Trophoblast cell (in vitro differentiated cells and primary cell): ENCODE results near the gene RASAL3.
A peak's percentile ranks its signal among the peaks of the same experiment; 100 is the strongest.

ENCODE experiments used
- DNase-seq, 2 donors: peaks; one replicate each; pipeline ENCODE4 v3.0.0-alpha.2; 2016
- H2AFZ ChIP-seq: 2 replicates; pipeline ENCODE4 v1.6.1; 2013; ENCODE audit warnings: low read length, moderate library complexity, mild to moderate bottlenecking; ENCODE audit not compliant: insufficient read depth, poor library complexity
- H2AK5ac ChIP-seq: 2 replicates; pipeline ENCODE4 v1.6.1; 2013; ENCODE audit warnings: mild to moderate bottlenecking, low read length
- H2BK120ac ChIP-seq: 2 replicates; pipeline ENCODE4 v1.6.1; 2013; ENCODE audit warnings: low read length, mild to moderate bottlenecking, moderate library complexity; ENCODE audit not compliant: insufficient read depth, poor library complexity
- H2BK12ac ChIP-seq: 2 replicates; pipeline ENCODE4 v1.6.1; 2013; ENCODE audit warnings: mild to moderate bottlenecking, low read length, moderate library complexity
- H2BK5ac ChIP-seq: 2 replicates; pipeline ENCODE4 v1.6.1; 2013; ENCODE audit warnings: low read length, low read depth, moderate library complexity, mild to moderate bottlenecking; ENCODE audit not compliant: poor library complexity
- H3K14ac ChIP-seq: 2 replicates; pipeline ENCODE4 v1.6.1; 2013; ENCODE audit warnings: mild to moderate bottlenecking, low read length
- H3K18ac ChIP-seq: 2 replicates; pipeline ENCODE4 v1.6.1; 2013; ENCODE audit warnings: mild to moderate bottlenecking, low read length
- H3K23ac ChIP-seq: 2 replicates; pipeline ENCODE4 v1.6.1; 2013; ENCODE audit warnings: low read length
- H3K27ac ChIP-seq: 2 replicates; pipeline ENCODE4 v1.5.1; 2013; ENCODE audit warnings: low read depth, mild to moderate bottlenecking, inconsistent platforms, low read length, moderate library complexity
- H3K27me3 ChIP-seq: 2 replicates; pipeline ENCODE4 v1.6.1; 2013; ENCODE audit warnings: inconsistent platforms, mild to moderate bottlenecking, low read length, moderate library complexity; ENCODE audit not compliant: insufficient read depth
- H3K36me3 ChIP-seq, 2 experiments: 1 replicate in 1 of 2; 2 replicates in 1 of 2; pipeline ENCODE4 v1.6.1; 2013; ENCODE audit warnings: low read length in 2 of 2, mild to moderate bottlenecking in 2 of 2, moderate library complexity in 1 of 2; ENCODE audit not compliant: insufficient read depth in 2 of 2, control insufficient read depth in 1 of 2
- H3K4ac ChIP-seq: 2 replicates; pipeline ENCODE4 v1.6.1; 2013; ENCODE audit warnings: low read depth, mild to moderate bottlenecking, low read length, moderate library complexity
- H3K4me1 ChIP-seq, 2 experiments: 1 replicate in 1 of 2; 2 replicates in 1 of 2; pipeline ENCODE4 v1.6.1; 2013; ENCODE audit warnings: low read length in 2 of 2, mild to moderate bottlenecking in 2 of 2, moderate library complexity in 1 of 2; ENCODE audit not compliant: insufficient read depth in 2 of 2, control insufficient read depth in 1 of 2
- H3K4me2 ChIP-seq: 2 replicates; pipeline ENCODE4 v1.6.1; 2013; ENCODE audit warnings: inconsistent platforms, mild to moderate bottlenecking, low read length, moderate library complexity
- H3K4me3 ChIP-seq: 2 replicates; pipeline ENCODE4 v1.5.1; 2013; ENCODE audit warnings: mild to moderate bottlenecking, low read depth, low read length, inconsistent platforms
- H3K79me1 ChIP-seq: one replicate; pipeline ENCODE4 v1.6.1; 2013; ENCODE audit warnings: low read length
- H3K79me2 ChIP-seq: 2 replicates; pipeline ENCODE4 v1.6.1; 2013; ENCODE audit warnings: low read length, mild to moderate bottlenecking; ENCODE audit not compliant: control insufficient read depth, insufficient read depth, poor library complexity
- H3K9ac ChIP-seq: 2 replicates; pipeline ENCODE4 v1.6.1; 2013; ENCODE audit warnings: mild to moderate bottlenecking, low read length
- H3K9me3 ChIP-seq: 2 replicates; pipeline ENCODE4 v1.6.1; 2013; ENCODE audit warnings: low read depth, mild to moderate bottlenecking, control low read depth, inconsistent platforms, low read length; ENCODE audit not compliant: insufficient read depth
- H4K12ac ChIP-seq: 2 replicates; pipeline ENCODE4 v1.6.1; 2013; ENCODE audit warnings: low read depth, mild to moderate bottlenecking, low read length, moderate library complexity
- H4K8ac ChIP-seq: 2 replicates; pipeline ENCODE4 v1.6.1; 2013; ENCODE audit warnings: low read depth, mild to moderate bottlenecking, low read length, moderate library complexity
- H4K91ac ChIP-seq: one replicate; pipeline ENCODE4 v1.6.1; 2013; ENCODE audit warnings: low read depth, mild to moderate bottlenecking, low read length, moderate library complexity
- WGBS: extraction: QIAGEN DNeasy Blood & Tissue Kit; methylation state at CpG from one replicate; pipeline ENCODE4 v1.1.7; 2013; ENCODE audit warnings: missing lambda C conversion rate; ENCODE audit not compliant: insufficient read length, insufficient coverage; ENCODE audit errors: extremely low coverage; 5-methylcytosine and 5-hydroxymethylcytosine counted together

Gene RASAL3

GRCh38 chr19:15471639-15472101 is 7.3 kb upstream of the RASAL3 start:
- Histone ChIP-seq H3K9ac (no peak overlapping the region), H3K14ac (no peak overlapping the region), H3K4me3 (no peak overlapping the region), H3K4me2 (no peak overlapping the region), H2AFZ (no peak overlapping the region), H4K91ac (no peak overlapping the region), H3K79me2 (no peaks in the 10 kb centered on the region), H3K23ac (no peak overlapping the region), H3K27ac (no peak overlapping the region), H4K12ac (no peak overlapping the region), H3K36me3 (no peaks in the 10 kb centered on the region), H3K4ac (no peak overlapping the region), H4K8ac (no peak overlapping the region), H2AK5ac (no peak overlapping the region), H2BK120ac (no peak overlapping the region), H2BK5ac (no peak overlapping the region), H3K9me3 (peaks cover 26% of the 10 kb centered on the region), H3K18ac (no peak overlapping the region), H2BK12ac (no peak overlapping the region), H3K79me1 (no peaks in the 10 kb centered on the region), H3K27me3 (peaks cover 17% of the 10 kb centered on the region), H3K4me1 (no peaks in the 10 kb centered on the region)
- no peak for DNase-seq
- WGBS, result no CpG with 5 or more reads among the region's 31 CpGs

- H3K9ac ChIP-seq, result no peak overlapping the region
- no peak overlapping the region for H4K91ac ChIP-seq
- no peak overlapping the region for H4K12ac ChIP-seq
- DNase-seq, result no peak
- no peak overlapping the region for H3K4ac ChIP-seq
- H3K4me1 ChIP-seq, result no peaks in the 10 kb centered on the region
- H3K27ac ChIP-seq, result no peak overlapping the region
- H2BK5ac ChIP-seq, result no peak overlapping the region
- H2BK12ac ChIP-seq, result no peak overlapping the region
- H3K9me3 ChIP-seq, result peaks cover 12% of the 10 kb centered on the region
- no peak overlapping the region for H4K8ac ChIP-seq
- no peaks in the 10 kb centered on the region for H3K79me1 ChIP-seq
- H3K4me3 ChIP-seq, result no peak overlapping the region
- peaks cover 17% of the 10 kb centered on the region for H3K27me3 ChIP-seq
- H3K79me2 ChIP-seq, result no peaks in the 10 kb centered on the region
- no peak overlapping the region for H3K23ac ChIP-seq
- peak overlapping the region; percentile 7 for H3K4me2 ChIP-seq
- no CpG with 5 or more reads among the region's 65 CpGs for WGBS
- no peaks in the 10 kb centered on the region for H3K36me3 ChIP-seq
- H3K18ac ChIP-seq, result no peak overlapping the region
- no peak overlapping the region for H2BK120ac ChIP-seq
- H2AK5ac ChIP-seq, result no peak overlapping the region
- H3K14ac ChIP-seq, result no peak overlapping the region
- H2AFZ ChIP-seq, result no peak overlapping the region
Observed at GRCh38 chr19:15469513-15470297, 5.4 kb upstream of the RASAL3 start.

- H2BK12ac ChIP-seq, result no peak overlapping the region
- no peak overlapping the region for H4K12ac ChIP-seq
- H3K9me3 ChIP-seq, result peaks cover 14% of the 10 kb centered on the region
- peaks cover 20% of the 10 kb centered on the region for H3K27me3 ChIP-seq
- no peak overlapping the region for H3K18ac ChIP-seq
- H3K14ac ChIP-seq, result no peak overlapping the region
- H2AK5ac ChIP-seq, result no peak overlapping the region
- H3K79me1 ChIP-seq, result no peaks in the 10 kb centered on the region
- H3K27ac ChIP-seq, result no peak overlapping the region
- H3K9ac ChIP-seq, result no peak overlapping the region
- no peak overlapping the region for H3K4me2 ChIP-seq
- H3K4me3 ChIP-seq, result no peak overlapping the region
- no peak for DNase-seq
- no peak overlapping the region for H3K23ac ChIP-seq
- H3K4ac ChIP-seq, result no peak overlapping the region
- no peaks in the 10 kb centered on the region for H3K79me2 ChIP-seq
- H2BK5ac ChIP-seq, result no peak overlapping the region
- H2AFZ ChIP-seq, result no peak overlapping the region
- no peak overlapping the region for H4K8ac ChIP-seq
- H2BK120ac ChIP-seq, result no peak overlapping the region
- H3K36me3 ChIP-seq, result no peaks in the 10 kb centered on the region
- no peak overlapping the region for H4K91ac ChIP-seq
- H3K4me1 ChIP-seq, result no peaks in the 10 kb centered on the region
- WGBS, result no CpG with 5 or more reads among the region's 12 CpGs
Observed at GRCh38 chr19:15468675-15469512, 4.5 kb upstream of the RASAL3 start.

- no peak overlapping the region for H3K27ac ChIP-seq
- H2AK5ac ChIP-seq, result no peak overlapping the region
- H3K4me3 ChIP-seq, result no peak overlapping the region
- no peak overlapping the region for H3K4ac ChIP-seq
- WGBS, result no CpG with 5 or more reads among the region's 6 CpGs
- H3K4me2 ChIP-seq, result no peak overlapping the region
- no peak overlapping the region for H3K9ac ChIP-seq
- H3K4me1 ChIP-seq, result no peaks in the 10 kb centered on the region
- H4K12ac ChIP-seq, result no peak overlapping the region
- peaks cover 14% of the 10 kb centered on the region for H3K9me3 ChIP-seq
- H3K36me3 ChIP-seq, result no peaks in the 10 kb centered on the region
- no peak overlapping the region for H3K14ac ChIP-seq
- no peak overlapping the region for H2BK5ac ChIP-seq
- no peak overlapping the region for H2BK120ac ChIP-seq
- no peak for DNase-seq
- no peak overlapping the region for H3K18ac ChIP-seq
- H4K91ac ChIP-seq, result no peak overlapping the region
- H2AFZ ChIP-seq, result no peak overlapping the region
- no peaks in the 10 kb centered on the region for H3K79me1 ChIP-seq
- H2BK12ac ChIP-seq, result no peak overlapping the region
- no peaks in the 10 kb centered on the region for H3K79me2 ChIP-seq
- H4K8ac ChIP-seq, result no peak overlapping the region
- no peak overlapping the region for H3K23ac ChIP-seq
- peaks cover 20% of the 10 kb centered on the region for H3K27me3 ChIP-seq
Observed at GRCh38 chr19:15467734-15468214, 3.4 kb upstream of the RASAL3 start.
